Thymus (tissue), 14 donors: ENCODE measurements around the gene IL13. TPM values are rescaled to one million over a fixed set of nuclear protein-coding genes. Genes with fewer than 3 reads are reported as not detected.
"Not testable (repeated sequence)": the region's sequence is repeated elsewhere in the genome, so short reads cannot be mapped to it uniquely, and the experiment has no call there.

Experiments used
- DNase-seq, 9 donors: peaks; one replicate each; pipeline ENCODE4 v3.0.0-alpha.2; 2013; ENCODE audit warnings: low spot score in 9 of 9, low read depth in 6 of 9, missing footprints in 1 of 9
- H3K27ac ChIP-seq, 2 donors: one replicate each; pipeline ENCODE4 v1.5.1; 2013; ENCODE audit warnings: control low read depth in 1 of 2, low read depth in 1 of 2, low read length in 1 of 2, mild to moderate bottlenecking in 1 of 2, moderate library complexity in 1 of 2
- H3K27me3 ChIP-seq, 2 donors: one replicate each; pipeline ENCODE4 v1.5.1; 2013; ENCODE audit warnings: low read length in 1 of 2; ENCODE audit not compliant: control insufficient read depth in 2 of 2, insufficient read depth in 1 of 2
- H3K36me3 ChIP-seq, 2 donors: one replicate each; pipeline ENCODE4 v1.5.1; 2013; ENCODE audit warnings: low read length in 1 of 2, mild to moderate bottlenecking in 1 of 2, moderate library complexity in 1 of 2; ENCODE audit not compliant: control insufficient read depth in 2 of 2, insufficient read depth in 2 of 2
- H3K4me1 ChIP-seq, 2 donors: one replicate each; pipeline ENCODE4 v1.5.1; 2013; ENCODE audit warnings: low read length in 2 of 2; ENCODE audit not compliant: control insufficient read depth in 2 of 2, insufficient read depth in 2 of 2
- H3K4me3 ChIP-seq, 2 donors: one replicate each; pipeline ENCODE4 v1.5.1; 2013; ENCODE audit warnings: low read length in 2 of 2, control low read depth in 1 of 2, mild to moderate bottlenecking in 1 of 2
- H3K9me3 ChIP-seq, 2 donors: one replicate each; pipeline ENCODE4 v1.5.1; 2013; ENCODE audit warnings: low read length in 1 of 2, mild to moderate bottlenecking in 1 of 2; ENCODE audit not compliant: control insufficient read depth in 2 of 2, insufficient read depth in 1 of 2
- WGBS: extraction: QIAGEN DNeasy Blood & Tissue Kit; methylation state at CpG from one replicate; pipeline ENCODE4 v1.1.7; 2013; 5-methylcytosine and 5-hydroxymethylcytosine counted together
- long read RNA-seq, 10 donors: transcript quantifications; one replicate each; lab custom pipeline, GENCODE V29; 2026
- polyA plus RNA-seq: library from polyadenylated mRNA; stranded (reverse); fragments of 200-250 nt; gene quantifications from one replicate; pipeline ENCODE4 v1.2.3, GENCODE V29; 2013
- total RNA-seq: library from RNA; stranded (reverse); fragments of 120-200 nt; gene quantifications from one replicate; pipeline ENCODE4 v1.2.4, GENCODE V29; 2013
- donor health status: healthy.

The IL13 gene
- total RNA-seq (0.42 TPM), polyA plus RNA-seq (1.0 TPM)
- long read RNA-seq, donor 1: 0 reads
- long read RNA-seq, donor 2: 0 reads
- long read RNA-seq, donor 3: 0 reads
- long read RNA-seq, donor 4: 0 reads
- long read RNA-seq, donor 5: 0 reads
- long read RNA-seq, donor 6: 0 reads
- long read RNA-seq, donor 7: 0 reads
- long read RNA-seq, donor 8: 0 reads
- long read RNA-seq, donor 9: 0 reads
- long read RNA-seq, donor 10: 0 reads

DNA sequence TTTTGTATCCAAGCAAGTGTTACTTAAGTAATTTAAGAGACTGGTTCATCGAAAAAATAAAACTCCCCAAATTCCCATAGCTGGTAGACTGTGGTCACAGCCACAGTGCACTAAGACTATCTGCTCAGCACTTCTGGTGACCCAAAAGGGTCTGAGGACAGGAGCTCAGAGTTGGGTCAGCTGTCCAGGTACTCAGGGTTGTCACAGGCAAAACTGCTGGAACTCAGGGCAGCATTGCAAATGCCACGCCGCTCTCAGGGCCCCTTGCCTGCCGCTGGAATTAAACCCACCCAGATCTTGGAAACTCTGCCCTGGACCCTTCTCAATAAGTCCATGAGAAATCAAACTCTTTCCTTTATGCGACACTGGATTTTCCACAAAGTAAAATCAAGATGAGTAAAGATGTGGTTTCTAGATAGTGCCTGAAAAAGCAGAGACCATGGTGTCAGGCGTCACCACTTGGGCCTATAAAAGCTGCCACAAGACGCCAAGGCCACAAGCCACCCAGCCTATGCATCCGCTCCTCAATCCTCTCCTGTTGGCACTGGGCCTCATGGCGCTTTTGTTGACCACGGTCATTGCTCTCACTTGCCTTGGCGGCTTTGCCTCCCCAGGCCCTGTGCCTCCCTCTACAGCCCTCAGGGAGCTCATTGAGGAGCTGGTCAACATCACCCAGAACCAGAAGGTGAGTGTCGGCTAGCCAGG is at the start of gene IL13:
Gene IL13 (plus strand): TSS at position 498 of the 705 bp plus-strand sequence. CDS start 14 bp downstream, at position 512.
- peaks cover 0 to 25% of the 10 kb centered on the region in 2 donors for H3K27me3 ChIP-seq
- 97% methylated on average over 12 of the region's 12 CpGs for WGBS
- no peak for DNase-seq

DNA sequence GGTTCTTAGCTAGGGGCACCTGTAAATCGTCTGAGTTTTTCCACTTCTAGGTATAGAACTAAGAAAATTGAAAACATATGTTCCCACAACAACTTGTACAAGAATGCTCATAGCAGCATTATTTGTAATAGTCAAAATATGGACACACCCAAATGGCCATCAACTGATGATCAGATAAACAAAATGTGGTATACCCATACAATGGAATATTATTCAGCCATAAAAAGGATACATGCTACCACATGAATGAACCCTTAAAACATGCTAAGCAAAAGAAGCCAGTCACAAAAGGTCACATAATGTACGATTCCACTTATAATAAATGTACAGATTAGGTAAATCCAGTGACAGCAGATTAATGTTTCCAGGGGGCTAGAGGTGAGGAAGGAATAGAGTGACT is 46.0 kb upstream of the IL13 start:
- Histone ChIP-seq H3K27me3 (no peaks in the 10 kb centered on the region), H3K27ac (no peak overlapping the region), H3K9me3 (no peaks in the 10 kb centered on the region), H3K4me3 (no peak overlapping the region), H3K36me3 (peaks cover 12 to 44% of the 10 kb centered on the region in 2 donors), H3K4me1 (no peaks in the 10 kb centered on the region)
- WGBS: 100% methylated on average over 2 of the region's 2 CpGs
- no peak for DNase-seq

More for the DNA sequence above, at the start of gene IL13:
- H3K36me3 ChIP-seq: no peaks in the 10 kb centered on the region
- H3K27ac ChIP-seq: no peak within 1 kb of the TSS
- no peak within 1 kb of the TSS for H3K4me3 ChIP-seq
- H3K9me3 ChIP-seq: no peaks in the 10 kb centered on the region
- H3K4me1 ChIP-seq: peaks cover 11 to 22% of the 10 kb centered on the region in 2 donors

DNA sequence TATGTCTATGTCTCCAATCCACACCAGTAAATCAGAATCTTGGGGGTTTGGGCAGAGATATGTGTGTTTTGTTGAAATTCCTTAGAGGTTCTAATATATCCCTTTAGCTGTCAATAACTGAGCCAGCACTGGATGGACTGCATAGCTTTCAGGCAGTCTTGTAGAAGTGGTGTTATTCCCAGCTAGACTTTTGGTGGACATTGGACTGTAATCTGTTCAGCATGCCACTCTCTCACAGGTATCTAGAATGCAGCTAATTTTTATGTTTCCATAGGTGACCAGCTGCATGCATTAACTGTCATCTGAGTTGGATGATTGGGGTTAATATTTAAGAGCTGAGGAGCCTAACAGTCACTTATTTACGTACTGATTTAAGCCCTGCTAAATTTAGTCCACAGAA is 45.1 kb upstream of the IL13 start:
- H3K4me3 ChIP-seq: no peak overlapping the region
- no peak overlapping the region for H3K27ac ChIP-seq
- H3K9me3 ChIP-seq: no peaks in the 10 kb centered on the region
- H3K4me1 ChIP-seq: no peaks in the 10 kb centered on the region
- H3K27me3 ChIP-seq: no peaks in the 10 kb centered on the region
- H3K36me3 ChIP-seq: peaks cover 9 to 41% of the 10 kb centered on the region in 2 donors
- no peak for DNase-seq
- WGBS: 99% methylated on average over 1 of the region's 1 CpG

DNA sequence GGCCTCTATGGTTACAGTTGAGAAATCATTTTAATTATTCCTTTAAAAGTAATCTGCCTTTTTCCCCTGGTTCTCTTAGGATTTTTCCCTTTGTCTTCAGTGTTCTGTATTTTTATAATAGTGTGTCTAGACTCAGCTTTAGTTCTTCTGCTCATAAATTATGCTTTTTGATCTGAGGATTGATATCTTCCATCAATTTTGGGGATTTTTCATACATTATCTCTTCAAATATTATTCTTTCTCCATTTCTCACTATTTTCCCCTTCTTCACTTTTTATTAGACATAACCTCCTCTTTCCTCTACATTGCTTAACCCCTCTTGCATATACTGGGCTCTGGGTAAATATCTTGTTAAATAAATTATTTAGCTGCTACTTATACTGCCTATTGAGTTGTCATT is 36.3 kb upstream of the IL13 start:
- Histone ChIP-seq H3K4me1 (no peaks in the 10 kb centered on the region), H3K27me3 (no peaks in the 10 kb centered on the region), H3K36me3 (peaks cover 3 to 30% of the 10 kb centered on the region in 2 donors), H3K9me3 (no peaks in the 10 kb centered on the region), H3K27ac (no peak overlapping the region), H3K4me3 (no peak overlapping the region)
- no peak for DNase-seq

DNA sequence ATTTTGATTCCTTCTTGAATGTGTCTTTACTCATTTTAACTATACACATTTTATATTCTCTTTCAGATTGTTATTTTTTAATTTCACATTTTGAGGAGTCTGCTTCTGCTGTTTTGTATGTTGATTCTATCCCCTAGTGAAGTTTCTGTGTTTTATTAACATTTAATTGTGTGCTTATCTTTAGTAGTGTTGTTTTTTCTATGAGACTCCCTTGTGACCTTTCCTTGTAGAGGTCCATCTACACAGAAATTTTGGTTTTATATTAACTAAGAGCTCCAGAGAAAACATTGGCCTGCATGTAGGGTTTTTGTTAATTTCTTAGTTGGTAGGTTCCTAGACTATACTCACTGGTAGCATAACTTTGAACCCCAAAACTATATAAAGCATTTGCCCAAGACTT is 35.4 kb upstream of the IL13 start:
- peaks cover 3 to 33% of the 10 kb centered on the region in 2 donors for H3K36me3 ChIP-seq
- H3K27ac ChIP-seq: no peak overlapping the region
- no peaks in the 10 kb centered on the region for H3K27me3 ChIP-seq

DNA sequence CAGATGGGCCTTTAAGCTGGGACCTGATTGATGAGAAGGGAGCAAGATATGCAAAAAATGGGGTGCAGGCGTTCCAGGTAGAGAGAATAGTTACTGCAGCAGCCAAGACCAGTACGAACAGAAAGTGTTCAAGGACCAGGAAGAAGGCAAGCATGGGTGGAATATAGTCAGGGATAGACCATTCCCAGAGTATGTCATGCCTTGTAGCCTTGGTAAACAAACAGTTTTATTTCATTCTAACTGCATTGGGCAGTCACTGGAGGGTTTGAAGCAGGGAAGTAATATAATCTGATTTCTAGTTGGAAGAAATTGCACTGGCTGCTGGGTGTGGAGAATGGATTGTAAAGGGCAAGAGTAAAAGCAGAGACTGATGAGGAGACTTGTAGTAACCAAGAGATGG is 30.5 kb upstream of the IL13 start:
- 97% methylated on average over 2 of the region's 2 CpGs for WGBS

More for the DNA sequence above, 35.4 kb upstream of the IL13 start:
- DNase-seq: no peak
- no peak overlapping the region for H3K4me3 ChIP-seq
- H3K4me1 ChIP-seq: no peaks in the 10 kb centered on the region
- H3K9me3 ChIP-seq: no peaks in the 10 kb centered on the region

DNA sequence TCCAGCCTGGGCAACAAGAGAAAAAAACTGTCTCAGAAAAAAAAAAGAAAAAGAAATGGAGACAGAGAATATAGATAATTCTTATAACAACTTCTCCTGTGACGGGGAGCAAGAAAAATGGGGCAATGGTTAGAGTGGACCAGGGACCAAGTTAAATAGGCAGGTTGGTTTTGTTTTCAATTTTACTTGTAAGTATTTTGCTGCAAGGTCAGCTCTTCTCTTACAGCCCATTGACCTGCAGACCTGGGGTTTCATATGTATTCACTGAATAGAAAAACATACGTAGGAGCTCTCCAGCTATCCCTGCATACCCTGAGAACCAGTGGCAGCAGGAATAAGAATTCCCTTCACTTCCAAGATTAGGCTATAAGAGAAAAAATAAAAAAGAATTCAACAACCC is 29.2 kb upstream of the IL13 start:
- Histone ChIP-seq H3K36me3 (peaks cover 7 to 22% of the 10 kb centered on the region in 2 donors), H3K27ac (no peak overlapping the region), H3K27me3 (no peaks in the 10 kb centered on the region), H3K4me1 (no peaks in the 10 kb centered on the region), H3K9me3 (no peaks in the 10 kb centered on the region), H3K4me3 (no peak overlapping the region)
- WGBS: 96% methylated on average over 2 of the region's 2 CpGs
- DNase-seq: no peak

More for the DNA sequence above, 30.5 kb upstream of the IL13 start:
- Histone ChIP-seq H3K36me3 (peaks cover 9 to 31% of the 10 kb centered on the region in 2 donors), H3K27ac (no peak overlapping the region), H3K27me3 (no peaks in the 10 kb centered on the region), H3K4me3 (no peak overlapping the region), H3K9me3 (no peaks in the 10 kb centered on the region), H3K4me1 (no peaks in the 10 kb centered on the region)
- DNase-seq: no peak

DNA sequence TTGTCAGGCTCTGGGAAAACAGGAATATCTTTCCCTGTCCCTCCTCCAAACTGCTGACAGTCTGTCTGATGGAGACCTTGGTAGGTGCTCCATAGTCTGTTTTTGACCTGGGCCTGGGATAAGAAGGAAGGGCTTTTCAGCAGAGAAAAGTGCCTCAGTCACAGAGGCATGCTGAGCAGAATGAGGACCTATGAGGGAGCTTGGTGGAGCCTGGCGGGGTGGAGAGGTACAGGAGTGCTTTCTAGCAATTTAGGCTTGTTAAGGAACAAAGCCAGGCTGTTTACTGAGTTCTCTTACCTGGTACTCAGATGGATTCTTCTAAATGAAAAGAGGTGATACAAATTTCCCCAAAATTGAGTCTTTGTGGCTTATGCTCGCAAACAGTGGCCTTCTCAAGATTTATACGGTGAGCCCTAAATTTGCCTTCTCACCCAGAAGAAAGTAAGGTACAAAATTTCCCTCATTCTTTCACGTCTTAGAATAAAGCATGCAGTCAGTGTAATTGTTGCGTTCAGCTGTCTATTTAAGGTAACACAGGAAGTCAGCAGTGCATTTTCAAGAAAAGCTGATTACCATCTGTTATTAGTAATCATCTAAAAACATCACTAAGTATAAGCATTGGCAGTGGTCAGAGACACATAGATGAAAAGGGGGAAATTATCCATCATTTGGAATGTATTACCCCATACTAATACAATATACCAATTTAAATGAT is 28.6 kb upstream of the IL13 start:
- WGBS: 89% methylated on average over 5 of the region's 5 CpGs
- H3K4me3 ChIP-seq: no peak overlapping the region
- H3K36me3 ChIP-seq: peaks cover 7 to 22% of the 10 kb centered on the region in 2 donors
- no peak overlapping the region for H3K27ac ChIP-seq
- no peaks in the 10 kb centered on the region for H3K9me3 ChIP-seq
- no peaks in the 10 kb centered on the region for H3K27me3 ChIP-seq
- no peak for DNase-seq
- no peaks in the 10 kb centered on the region for H3K4me1 ChIP-seq

DNA sequence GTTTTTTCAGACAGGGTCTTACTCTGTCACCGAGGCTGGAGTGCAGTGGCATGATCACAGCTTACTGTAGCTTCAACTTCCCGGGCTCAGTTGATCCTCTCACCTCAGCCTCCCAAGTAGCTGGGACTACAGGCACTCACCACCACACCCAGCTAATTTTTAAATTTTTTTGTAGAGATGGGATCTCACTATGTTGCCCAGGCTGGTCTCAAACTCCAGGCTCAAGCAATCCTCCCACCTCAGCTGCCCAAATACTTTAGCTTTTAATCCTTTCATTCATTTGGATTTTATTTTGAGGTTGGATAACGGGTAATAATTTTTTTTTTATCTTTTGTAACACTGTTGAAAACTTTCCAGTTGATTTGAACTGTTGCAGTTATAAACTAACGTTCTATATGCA is 24.4 kb upstream of the IL13 start:
- not testable (repeated sequence) for DNase-seq, H3K27me3 ChIP-seq, H3K9me3 ChIP-seq, H3K4me3 ChIP-seq, H3K27ac ChIP-seq, H3K4me1 ChIP-seq
- peaks cover 19 to 30% of the 10 kb centered on the region in 2 donors for H3K36me3 ChIP-seq
- 99% methylated on average over 4 of the region's 4 CpGs for WGBS
